Heart left ventricle (tissue), 16 donors: ENCODE measurements around the gene DLGAP5. TPM values are rescaled to one million over a fixed set of nuclear protein-coding genes. Genes with fewer than 3 reads are reported as not detected.

Experiments used
- ATAC-seq, 4 donors: fragments of 200-7000 bp; cut with Tn5 transposase; one replicate each; pipeline ENCODE4 v1.9.1; 2020 to 2022; ENCODE audit warnings: moderate library complexity in 4 of 4, mild to moderate bottlenecking in 3 of 4, moderate number of reproducible peaks in 1 of 4
- DNase-seq, 5 donors: peaks; one replicate each; pipeline ENCODE4 v3.0.0-alpha.2; 2020
- H3K27ac ChIP-seq, 12 donors: fragments of 200-600 bp; sonication (generic) in 4 of 12; one replicate each; pipeline versions ENCODE4 v1.5.0 to v1.8.0; 2016 to 2022; ENCODE audit warnings: mild to moderate bottlenecking in 2 of 12
- H3K27me3 ChIP-seq, 9 donors: fragments of 200-600 bp; sonication (generic) in 2 of 9; one replicate each; pipeline versions ENCODE4 v1.5.1 to v1.8.0; 2016 to 2022; ENCODE audit warnings: mild to moderate bottlenecking in 3 of 9
- H3K36me3 ChIP-seq, 9 donors: fragments of 200-600 bp; sonication (generic) in 2 of 9; one replicate each; pipeline versions ENCODE4 v1.5.0 to v1.8.0; 2018 to 2022; ENCODE audit warnings: mild to moderate bottlenecking in 2 of 9
- H3K4me1 ChIP-seq, 12 donors: fragments of 200-600 bp; sonication (generic) in 4 of 12; one replicate each; pipeline versions ENCODE4 v1.5.0 to v1.8.0; 2016 to 2022; ENCODE audit warnings: mild to moderate bottlenecking in 3 of 12
- H3K4me3 ChIP-seq, 12 donors: fragments of 200-600 bp; sonication (generic) in 4 of 12; one replicate each; pipeline versions ENCODE4 v1.5.0 to v1.8.0; 2017 to 2022; ENCODE audit warnings: mild to moderate bottlenecking in 9 of 12, moderate library complexity in 4 of 12
- H3K9me3 ChIP-seq, 12 donors: fragments of 200-600 bp; sonication (generic) in 4 of 12; one replicate each; pipeline versions ENCODE4 v1.5.0 to v1.8.0; 2016 to 2022; ENCODE audit warnings: mild to moderate bottlenecking in 1 of 12
- POLR2A ChIP-seq, 2 donors: fragments of 450-650 bp; IDR thresholded peaks; one replicate each; pipeline ENCODE4 v1.6.1; 2017; ENCODE audit warnings: antibody characterized with exemption in 2 of 2, mild to moderate bottlenecking in 2 of 2, moderate library complexity in 2 of 2
- WGBS, 4 donors: extraction: QIAGEN DNeasy Blood & Tissue Kit in 2 of 4; methylation state at CpG; one replicate each; pipeline versions ENCODE4 v1.1.5 to v1.1.7; 2013 to 2018; 5-methylcytosine and 5-hydroxymethylcytosine counted together
- intact Hi-C, 10 donors: fragments of 100-400 bp; cut with DNase I; formaldehyde crosslinking; loops; one replicate each; pipeline versions ENCODE4 v1.11.1 to v1.14.2; 2022
- polyA plus RNA-seq, 2 donors: library from polyadenylated mRNA; stranded (reverse); fragments of 200-250 nt; gene quantifications; one replicate each; pipeline ENCODE4 v1.2.3, GENCODE V29; 2013
- total RNA-seq, 9 donors: library from RNA; depleted of rRNA in 2 of 9; stranded (reverse); fragments of >200 nt in 2 of 9; fragmentation: NEBNext Ultra II Directional in 3 of 9; extraction: Animal tissue kit (Norgen Biotek cat#: 25700) in 3 of 9; gene quantifications; one replicate each; pipeline versions ENCODE4 v1.1.0 to v1.2.4, GENCODE V29; 2016 to 2023
- TF ChIP-seq, protein P1 (sequence below), 12 donors: fragments of 200-600 bp; sonication (generic) in 4 of 12; IDR thresholded peaks; one replicate each; pipeline versions ENCODE4 v1.5.0 to v1.8.0; 2018 to 2022; ENCODE audit warnings: antibody characterized with exemption in 12 of 12, mild to moderate bottlenecking in 5 of 12
- donor health status: ischemic (EF 13 %, LVEDD 7.1; RV severe dilation, severe dysfunction).
- donor health status: healthy with polysubstance abuse.
- donor health status: DM: no; HTN: yes; CAD: no.
- donor health status: DM: no; HTN: no; CAD: no.
- donor health status: ischemic (EF 25% LVEDD 6.9; RV normal size, moderate dysfunction).
- donor health status: ischemic (EF 25% LVEDD 5.7; RV mildly dilated, moderate dysfunction).
- donor health status: healthy.
- donor health status: DM: yes; HTN: yes; CAD: no.
- donor health status: ischemic (EF 35%, LVEDD 5.7; RV mildly dilated, moderate dysfunction).
- donor health status: nonischemic (EF 11% LVEDD 7.7; RV severe dilation, severe dysfunction).
- donor health status: DM: yes; HTN: yes; CAD: no.
- donor health status: PGD.
- donor health status: ischemic (EF 29% LVEDD 5.4; RV normal size, mild dysfunction).
- donor health status: nonischemic (EF 23%, LVEDD 6.1; RV moderate dilation, normal function).

Gene DLGAP5
- total and polyA plus RNA-seq, 11 donors = 0.12 to 11.1 (median 0.42) TPM; not detected in 3

DNA sequence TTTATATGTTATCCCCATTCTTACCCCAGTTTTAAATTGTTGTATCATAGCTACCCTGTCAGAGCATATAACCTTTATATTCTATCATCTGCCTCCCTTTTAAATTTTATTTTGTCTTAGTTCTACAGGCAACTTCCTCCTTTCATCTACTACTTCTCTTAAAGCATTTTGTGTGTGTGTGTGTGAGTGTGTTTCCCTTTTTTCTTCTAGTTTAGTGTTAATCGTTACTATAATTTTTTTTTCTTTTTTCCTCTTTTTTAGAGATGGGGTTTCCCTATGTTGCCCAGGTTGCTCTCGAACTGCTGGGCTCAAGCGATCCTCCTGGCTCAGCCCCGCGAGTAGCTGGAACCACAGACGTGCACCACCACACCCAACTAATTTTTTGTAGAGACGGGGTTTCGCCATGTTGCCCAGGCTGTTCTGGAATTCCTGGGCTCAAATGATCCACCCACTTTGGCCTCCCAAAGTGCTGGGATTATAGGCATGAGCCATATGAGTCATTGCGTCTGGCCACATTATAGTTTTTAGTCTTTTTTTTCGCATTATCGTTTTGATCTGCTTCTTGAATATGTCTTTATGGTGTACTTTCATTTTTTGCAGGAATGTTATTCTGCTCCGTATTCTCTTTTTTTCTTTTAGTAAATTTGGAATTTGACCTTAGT is 46.8 kb upstream of the DLGAP5 start:
- ATAC-seq (no peak), DNase-seq (no peak)
- H3K27me3 ChIP-seq = peaks cover 0 to 8% (median 0%) of the 10 kb centered on the region in 9 donors
- H3K4me1 ChIP-seq = peaks cover 0 to 10% (median 0%) of the 10 kb centered on the region in 12 donors
- 87 to 90% (median 89%) methylated on average over 12 of the region's 12 CpGs for WGBS, 4 donors
- intact Hi-C loops = no loop called here
- TF ChIP-seq POLR2A (IDR thresholded peaks at IDR 0.05) = no peak
- TF ChIP-seq, protein P1, sequence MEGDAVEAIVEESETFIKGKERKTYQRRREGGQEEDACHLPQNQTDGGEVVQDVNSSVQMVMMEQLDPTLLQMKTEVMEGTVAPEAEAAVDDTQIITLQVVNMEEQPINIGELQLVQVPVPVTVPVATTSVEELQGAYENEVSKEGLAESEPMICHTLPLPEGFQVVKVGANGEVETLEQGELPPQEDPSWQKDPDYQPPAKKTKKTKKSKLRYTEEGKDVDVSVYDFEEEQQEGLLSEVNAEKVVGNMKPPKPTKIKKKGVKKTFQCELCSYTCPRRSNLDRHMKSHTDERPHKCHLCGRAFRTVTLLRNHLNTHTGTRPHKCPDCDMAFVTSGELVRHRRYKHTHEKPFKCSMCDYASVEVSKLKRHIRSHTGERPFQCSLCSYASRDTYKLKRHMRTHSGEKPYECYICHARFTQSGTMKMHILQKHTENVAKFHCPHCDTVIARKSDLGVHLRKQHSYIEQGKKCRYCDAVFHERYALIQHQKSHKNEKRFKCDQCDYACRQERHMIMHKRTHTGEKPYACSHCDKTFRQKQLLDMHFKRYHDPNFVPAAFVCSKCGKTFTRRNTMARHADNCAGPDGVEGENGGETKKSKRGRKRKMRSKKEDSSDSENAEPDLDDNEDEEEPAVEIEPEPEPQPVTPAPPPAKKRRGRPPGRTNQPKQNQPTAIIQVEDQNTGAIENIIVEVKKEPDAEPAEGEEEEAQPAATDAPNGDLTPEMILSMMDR (IDR thresholded peaks at IDR 0.05) = no peak
- no peak overlapping the region for H3K27ac ChIP-seq
- H3K9me3 ChIP-seq = no peaks in the 10 kb centered on the region
- no peak overlapping the region for H3K4me3 ChIP-seq
- H3K36me3 ChIP-seq = no peaks in the 10 kb centered on the region

DNA sequence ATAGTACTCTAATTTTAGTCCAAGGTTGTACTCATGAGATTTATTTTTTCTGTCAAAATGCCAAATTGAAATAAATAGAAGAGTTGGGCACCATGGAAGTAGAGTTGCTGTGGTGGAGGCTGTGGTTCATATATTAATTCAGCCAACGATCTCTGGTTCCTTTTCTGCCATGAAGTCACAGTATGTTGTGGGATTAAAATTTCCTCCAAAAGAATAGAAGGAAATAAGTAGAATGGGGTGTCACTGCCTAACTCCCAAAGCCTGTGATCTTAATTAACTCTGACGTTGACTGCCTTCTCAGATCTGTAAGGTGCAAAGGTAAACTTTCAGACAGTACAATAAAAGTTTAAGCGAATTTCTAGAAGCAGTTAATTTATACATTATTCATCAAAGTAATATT is 42.2 kb upstream of the DLGAP5 start:
- H3K36me3 ChIP-seq = no peaks in the 10 kb centered on the region
- DNase-seq (no peak), ATAC-seq (peak in 1 of 4 donors; percentile 84)
- no peaks in the 10 kb centered on the region for H3K27me3 ChIP-seq
- TF ChIP-seq, protein P1 (IDR thresholded peaks at IDR 0.05) = no peak
- TF ChIP-seq POLR2A (IDR thresholded peaks at IDR 0.05) = no peak
- no peaks in the 10 kb centered on the region for H3K9me3 ChIP-seq
- intact Hi-C loops = no loop called here
- peak overlapping the region in 4 of 12 donors; percentile 38 to 69 (median 49) for H3K27ac ChIP-seq
- H3K4me1 ChIP-seq = peaks cover 0 to 15% (median 0%) of the 10 kb centered on the region in 12 donors
- H3K4me3 ChIP-seq = no peak overlapping the region
- WGBS, 4 donors = 50 to 58% (median 55%) methylated on average over 3 of the region's 3 CpGs

DNA sequence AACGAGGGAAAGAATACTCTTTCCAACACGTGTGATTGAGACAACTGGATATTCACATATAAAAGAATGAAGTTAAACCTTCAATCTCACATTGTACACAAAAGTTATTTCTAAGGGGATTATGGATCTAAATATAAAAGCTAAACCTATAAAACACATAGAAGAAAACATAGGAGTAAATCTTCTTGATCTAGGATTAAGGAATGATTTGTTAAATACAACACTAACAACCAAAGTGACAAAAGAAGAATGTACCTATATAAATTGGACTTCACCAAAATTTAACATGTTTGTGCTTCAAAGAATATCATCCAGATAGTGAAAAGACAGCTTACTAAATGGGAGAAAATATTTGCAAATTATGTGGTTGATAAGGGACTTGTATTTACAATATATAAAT is 36.9 kb upstream of the DLGAP5 start:
- Histone ChIP-seq H3K27ac (no peak overlapping the region), H3K9me3 (peaks cover 0 to 17% (median 14%) of the 10 kb centered on the region in 12 donors), H3K4me3 (no peak overlapping the region), H3K4me1 (peaks cover 0 to 8% (median 0%) of the 10 kb centered on the region in 12 donors), H3K36me3 (no peaks in the 10 kb centered on the region), H3K27me3 (no peaks in the 10 kb centered on the region)
- 85 to 93% (median 87%) methylated on average over 2 of the region's 2 CpGs for WGBS, 4 donors
- ATAC-seq (no peak), DNase-seq (no peak)
- TF ChIP-seq, protein P1 (IDR thresholded peaks at IDR 0.05) = no peak
- no peak for TF ChIP-seq POLR2A (IDR thresholded peaks at IDR 0.05)
- intact Hi-C loops = no loop called here

DNA sequence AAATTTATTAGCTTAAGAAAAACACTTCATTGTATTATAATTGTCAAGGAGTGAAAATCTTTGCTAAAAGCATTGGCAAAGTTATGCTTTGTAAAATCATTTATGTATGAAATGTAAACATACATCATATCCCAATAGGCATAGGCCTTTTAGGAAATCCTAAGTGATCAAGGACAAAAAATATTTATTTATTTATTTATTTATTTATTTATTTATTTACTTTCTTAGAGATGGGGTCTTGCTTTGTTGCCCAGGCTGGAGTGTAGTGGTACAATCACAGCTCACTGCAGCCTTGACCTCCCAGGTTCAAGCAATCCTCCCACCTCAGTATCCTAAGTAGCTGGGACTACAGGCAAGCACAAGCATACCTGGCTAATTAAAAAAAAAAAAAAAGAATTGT is 32.0 kb upstream of the DLGAP5 start:
- TF ChIP-seq, protein P1 (IDR thresholded peaks at IDR 0.05) = no peak
- TF ChIP-seq POLR2A (IDR thresholded peaks at IDR 0.05) = no peak
- ATAC-seq (no peak), DNase-seq (no peak)
- no peaks in the 10 kb centered on the region for H3K36me3 ChIP-seq
- no peaks in the 10 kb centered on the region for H3K27me3 ChIP-seq
- no peak overlapping the region for H3K4me3 ChIP-seq
- H3K9me3 ChIP-seq = peaks cover 0 to 17% (median 14%) of the 10 kb centered on the region in 12 donors
- intact Hi-C loops = no loop called here
- no peaks in the 10 kb centered on the region for H3K4me1 ChIP-seq
- H3K27ac ChIP-seq = no peak overlapping the region
